Choroid plexus epithelial cell (primary cell): ENCODE measurements around the gene CDH13.

Experiments used
- DNase-seq: peaks from one replicate; pipeline ENCODE4 v3.0.0-alpha.2; 2010; ENCODE audit warnings: low read depth
- H3K4me3 ChIP-seq: 2 replicates; pipeline ENCODE4 v1.5.1; 2011; ENCODE audit warnings: low read depth, mild to moderate bottlenecking, control low read depth, low read length, moderate library complexity
- TF ChIP-seq, protein P1 (sequence below): conservative IDR thresholded peaks from 2 replicates; pipeline ENCODE4 v1.5.1; 2011; ENCODE audit warnings: low read depth, mild to moderate bottlenecking, control low read depth, inconsistent platforms, low read length, moderate library complexity

CDH13 gene

DNA sequence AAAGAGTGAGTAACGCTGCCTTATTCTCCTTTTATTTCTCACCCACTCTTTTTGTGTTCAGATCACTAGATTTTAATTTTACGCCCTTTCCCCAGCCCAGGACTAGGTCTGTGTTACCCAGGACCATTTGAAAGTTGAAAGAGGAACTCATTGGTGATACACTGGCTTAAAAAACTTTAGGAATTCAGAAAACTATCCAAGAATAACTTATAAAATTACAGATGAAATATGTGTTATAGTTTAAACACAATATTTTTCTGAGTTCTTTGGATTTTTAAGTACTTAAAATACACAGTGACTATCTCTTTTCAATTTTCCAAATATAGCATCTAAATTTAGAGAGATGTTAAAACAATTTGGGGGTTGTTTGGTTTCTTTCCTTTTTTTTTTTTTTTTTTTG, 385.2 kb downstream of the CDH13 start:
- TF ChIP-seq, protein P1, sequence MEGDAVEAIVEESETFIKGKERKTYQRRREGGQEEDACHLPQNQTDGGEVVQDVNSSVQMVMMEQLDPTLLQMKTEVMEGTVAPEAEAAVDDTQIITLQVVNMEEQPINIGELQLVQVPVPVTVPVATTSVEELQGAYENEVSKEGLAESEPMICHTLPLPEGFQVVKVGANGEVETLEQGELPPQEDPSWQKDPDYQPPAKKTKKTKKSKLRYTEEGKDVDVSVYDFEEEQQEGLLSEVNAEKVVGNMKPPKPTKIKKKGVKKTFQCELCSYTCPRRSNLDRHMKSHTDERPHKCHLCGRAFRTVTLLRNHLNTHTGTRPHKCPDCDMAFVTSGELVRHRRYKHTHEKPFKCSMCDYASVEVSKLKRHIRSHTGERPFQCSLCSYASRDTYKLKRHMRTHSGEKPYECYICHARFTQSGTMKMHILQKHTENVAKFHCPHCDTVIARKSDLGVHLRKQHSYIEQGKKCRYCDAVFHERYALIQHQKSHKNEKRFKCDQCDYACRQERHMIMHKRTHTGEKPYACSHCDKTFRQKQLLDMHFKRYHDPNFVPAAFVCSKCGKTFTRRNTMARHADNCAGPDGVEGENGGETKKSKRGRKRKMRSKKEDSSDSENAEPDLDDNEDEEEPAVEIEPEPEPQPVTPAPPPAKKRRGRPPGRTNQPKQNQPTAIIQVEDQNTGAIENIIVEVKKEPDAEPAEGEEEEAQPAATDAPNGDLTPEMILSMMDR, result no peak
- H3K4me3 ChIP-seq, result no peak overlapping the region
- no peak for DNase-seq

DNA sequence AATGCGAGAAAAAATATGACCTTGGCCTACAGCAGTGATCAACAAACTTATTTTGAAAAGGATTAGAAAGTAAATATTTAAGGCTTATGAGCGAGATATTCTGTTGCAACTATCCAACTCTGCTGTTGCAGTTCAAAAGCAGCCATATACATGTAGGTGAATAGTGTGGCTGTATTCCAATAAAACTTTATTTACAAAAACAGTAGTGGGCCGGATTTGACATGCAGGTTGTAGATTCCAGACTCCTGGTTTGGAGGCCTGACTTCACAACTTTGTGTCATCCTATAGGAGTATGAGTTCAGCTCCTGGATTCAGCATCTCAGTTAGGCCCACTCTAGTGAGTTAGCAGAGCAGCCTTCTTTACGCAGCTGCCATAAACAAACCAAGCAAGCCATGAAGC, 386.3 kb downstream of the CDH13 start:
- TF ChIP-seq, protein P1, result no peak
- DNase-seq, result no peak
- H3K4me3 ChIP-seq, result no peak overlapping the region

DNA sequence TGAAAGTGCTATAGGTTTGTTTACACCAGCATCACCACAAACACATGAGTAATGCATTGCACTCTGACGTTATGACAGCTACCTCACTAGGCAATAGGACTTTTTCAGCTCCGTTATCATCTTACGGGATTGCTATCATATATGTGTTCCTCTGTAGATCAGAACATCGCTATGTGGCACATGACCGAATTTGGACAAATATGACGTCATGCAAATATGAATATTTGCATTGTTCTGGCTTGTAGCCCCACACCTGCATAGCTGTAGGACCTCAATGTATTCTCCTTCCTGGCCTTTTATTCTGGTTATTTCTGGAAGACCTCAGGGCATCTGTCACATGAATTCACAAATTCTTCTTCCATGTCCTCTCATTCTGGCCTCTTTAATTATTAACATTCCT, 393.2 kb downstream of the CDH13 start:
- no peak overlapping the region for H3K4me3 ChIP-seq
- TF ChIP-seq, protein P1, result no peak
- no peak for DNase-seq

DNA sequence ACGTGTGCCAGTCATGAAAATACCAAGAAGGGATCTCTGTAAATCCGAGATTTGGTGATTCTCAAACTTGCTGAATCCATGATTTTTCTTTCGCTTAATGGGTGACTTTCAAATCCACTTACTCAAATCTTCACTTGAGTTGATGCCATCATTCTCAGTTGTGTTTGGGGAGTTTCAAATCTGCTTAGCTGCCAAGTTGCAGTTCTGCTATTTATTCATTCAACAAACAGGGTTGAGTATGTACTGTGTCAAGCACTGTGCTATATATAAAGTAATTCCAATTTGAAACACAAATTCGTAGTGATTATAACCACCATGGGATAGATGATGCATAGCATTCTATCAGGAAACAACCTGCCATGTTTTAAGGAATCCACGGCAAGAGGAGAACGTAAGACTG, 394.3 kb downstream of the CDH13 start:
- DNase-seq, result no peak
- TF ChIP-seq, protein P1, result no peak

DNA sequence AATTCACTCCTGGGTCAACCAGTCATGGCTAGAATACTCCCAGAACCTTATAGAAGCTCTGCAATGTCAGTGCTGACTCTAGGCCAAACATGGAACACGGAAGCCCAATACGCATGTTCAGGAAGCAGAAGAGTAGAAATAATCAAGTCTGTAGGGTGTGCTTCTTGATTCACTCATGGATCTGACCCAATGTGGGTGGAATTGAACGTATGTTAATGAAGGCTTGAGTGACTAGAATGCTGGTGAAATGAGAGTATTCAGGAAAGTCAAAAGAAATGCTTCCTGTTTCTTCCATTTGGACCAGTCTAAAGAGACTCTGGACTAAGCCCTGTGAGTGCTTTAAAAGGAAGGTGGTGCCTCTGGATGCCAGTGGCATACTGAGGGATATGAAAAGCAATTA, 395.0 kb downstream of the CDH13 start:
- no peak for DNase-seq
- TF ChIP-seq, protein P1, result no peak
- no peak overlapping the region for H3K4me3 ChIP-seq

More for the DNA sequence above, 394.3 kb downstream of the CDH13 start:
- H3K4me3 ChIP-seq, result no peak overlapping the region

DNA sequence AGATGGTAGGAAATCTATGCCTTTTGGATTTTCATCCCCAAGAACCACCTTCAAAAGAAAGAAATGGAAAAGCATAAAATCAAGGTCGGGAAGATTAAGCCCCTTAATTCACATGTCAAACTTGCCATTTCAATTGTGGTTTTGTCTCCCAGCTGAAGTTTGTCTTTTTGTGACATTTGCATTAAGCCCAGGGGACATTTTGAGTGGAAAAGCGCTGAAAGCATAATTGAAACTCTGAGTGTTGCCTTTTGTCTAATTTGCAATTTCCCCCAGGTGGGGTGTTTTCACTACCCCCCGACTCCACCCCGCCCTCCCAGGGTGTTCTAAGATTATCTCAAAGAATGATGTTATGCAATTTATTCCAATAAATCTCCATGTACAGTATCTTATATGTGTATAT, 396.2 kb downstream of the CDH13 start:
- TF ChIP-seq, protein P1, result no peak

DNA sequence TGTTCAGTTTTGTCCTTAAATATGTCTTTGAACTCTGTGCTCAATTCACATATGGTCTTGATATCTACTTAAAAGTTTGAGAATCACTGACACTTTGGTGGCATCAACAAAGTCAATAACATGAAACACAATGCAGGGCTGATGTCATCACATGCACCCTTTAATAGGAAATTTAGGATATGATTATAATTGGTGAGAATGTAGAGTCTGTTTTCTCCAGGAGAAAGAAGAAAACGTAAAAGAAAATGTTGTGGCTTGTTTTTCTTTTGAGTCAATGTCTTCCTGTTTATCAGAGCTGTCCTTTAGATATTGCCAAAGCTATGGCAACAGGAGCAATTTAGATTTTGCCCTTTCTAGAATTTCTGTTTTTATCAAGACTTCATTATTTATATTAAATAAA, 396.9 kb downstream of the CDH13 start:
- TF ChIP-seq, protein P1, result no peak
- peak; percentile 5 for DNase-seq
- no peak overlapping the region for H3K4me3 ChIP-seq

More for the DNA sequence above, 396.2 kb downstream of the CDH13 start:
- no peak overlapping the region for H3K4me3 ChIP-seq
- DNase-seq, result no peak
